ENCODE measurements around the gene TOGARAM2.

GRCh38 chr2:28970464-28971160 lies 10.5 kb upstream of the TOGARAM2 start:
- TF ChIP-seq CTCF (IDR thresholded peaks at IDR 0.05) (no peak), POLR2A (IDR thresholded peaks at IDR 0.05) (no peak)

All from testis (tissue), 2 donors.